LNCaP clone FGC (cell line): ENCODE measurements around the gene MSX1.

ENCODE experiments used
- DNase-seq: peaks from one replicate; pipeline ENCODE4 v3.0.0-alpha.2; 2011; ENCODE audit warnings: low read depth
- H3K4me3 ChIP-seq: 2 replicates; pipeline ENCODE4 v1.5.1; 2011; ENCODE audit warnings: mild to moderate bottlenecking, low read depth, low read length, control low read depth
- CTCF ChIP-seq: IDR thresholded peaks from 2 replicates; pipeline ENCODE4 v1.5.1; 2012; ENCODE audit warnings: mild to moderate bottlenecking; ENCODE audit not compliant: control insufficient read depth, insufficient read depth; ENCODE audit errors: extremely low read depth

Gene MSX1

DNA sequence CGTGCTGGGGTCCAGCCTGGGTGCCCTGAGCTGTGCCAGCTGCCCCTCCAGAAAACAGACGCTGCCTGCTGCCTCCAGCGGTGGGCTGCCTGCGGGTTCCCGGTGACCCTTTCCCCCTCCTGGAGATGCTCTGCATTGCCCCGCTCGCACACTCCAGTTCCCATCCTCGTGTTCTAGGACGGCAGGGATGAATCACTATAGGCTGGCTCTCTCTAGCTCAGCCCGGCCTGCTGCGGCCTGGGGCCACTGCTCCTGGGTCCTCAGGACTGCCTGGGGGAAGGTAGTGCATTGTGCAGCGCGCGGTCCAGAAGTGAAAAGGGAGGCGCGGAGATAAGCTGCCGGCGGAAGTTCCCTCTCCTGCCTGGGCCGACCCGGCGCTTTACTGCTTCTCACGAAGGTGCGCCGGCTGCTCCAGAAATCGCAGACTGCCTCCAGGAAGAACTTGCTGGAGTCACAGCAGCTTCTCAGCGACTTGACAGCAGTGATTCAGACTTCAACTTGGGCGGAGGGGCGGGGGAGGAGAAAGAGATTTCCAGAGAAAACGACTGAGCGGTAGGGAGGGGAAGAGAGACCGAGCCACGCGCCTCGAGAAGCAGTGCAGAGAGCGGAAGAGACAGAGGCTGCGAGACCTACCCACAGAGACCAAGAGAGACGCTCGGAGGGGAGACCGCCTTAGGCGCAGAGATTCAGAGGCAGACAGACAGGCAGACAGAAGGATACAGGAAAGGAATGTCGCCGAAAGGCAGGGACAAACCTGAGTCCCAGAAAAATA, 6.7 kb upstream of the MSX1 start:
- TF ChIP-seq CTCF: no peak
- DNase-seq: no peak
- H3K4me3 ChIP-seq: no peak overlapping the region

DNA sequence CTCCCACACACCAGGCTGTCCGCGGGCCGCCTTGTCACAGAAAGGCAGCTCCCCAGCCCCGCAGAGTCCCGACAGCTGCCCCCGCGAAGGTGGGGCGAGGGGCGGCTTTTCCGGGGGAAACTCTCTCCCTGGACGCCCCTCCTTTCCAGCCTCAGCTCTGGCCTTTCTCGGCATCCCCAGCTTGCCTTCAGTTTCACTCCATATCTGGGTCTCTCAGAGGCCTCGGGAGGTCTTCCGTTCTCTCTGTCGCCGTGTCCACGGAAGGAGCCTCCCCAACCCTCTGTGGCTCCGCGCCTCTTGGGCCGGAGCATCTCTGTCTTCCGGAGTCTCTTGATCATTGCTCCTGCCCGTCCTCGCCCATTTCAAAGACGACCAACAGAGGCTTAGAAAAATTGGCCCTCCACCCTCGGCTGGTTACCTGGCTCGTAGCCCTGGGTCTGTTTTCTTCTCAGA, 6.1 kb upstream of the MSX1 start:
- H3K4me3 ChIP-seq: no peak overlapping the region
- TF ChIP-seq CTCF: no peak
- DNase-seq: no peak

- TF ChIP-seq CTCF: no peak
- no peak for DNase-seq
- H3K4me3 ChIP-seq: no peak overlapping the region
Observed at GRCh38 chr4:4853921-4854648, 5.4 kb upstream of the MSX1 start.

GRCh38 chr4:4854649-4855295, 4.7 kb upstream of the MSX1 start:
- no peak for DNase-seq
- no peak overlapping the region for H3K4me3 ChIP-seq
- TF ChIP-seq CTCF: no peak

DNA sequence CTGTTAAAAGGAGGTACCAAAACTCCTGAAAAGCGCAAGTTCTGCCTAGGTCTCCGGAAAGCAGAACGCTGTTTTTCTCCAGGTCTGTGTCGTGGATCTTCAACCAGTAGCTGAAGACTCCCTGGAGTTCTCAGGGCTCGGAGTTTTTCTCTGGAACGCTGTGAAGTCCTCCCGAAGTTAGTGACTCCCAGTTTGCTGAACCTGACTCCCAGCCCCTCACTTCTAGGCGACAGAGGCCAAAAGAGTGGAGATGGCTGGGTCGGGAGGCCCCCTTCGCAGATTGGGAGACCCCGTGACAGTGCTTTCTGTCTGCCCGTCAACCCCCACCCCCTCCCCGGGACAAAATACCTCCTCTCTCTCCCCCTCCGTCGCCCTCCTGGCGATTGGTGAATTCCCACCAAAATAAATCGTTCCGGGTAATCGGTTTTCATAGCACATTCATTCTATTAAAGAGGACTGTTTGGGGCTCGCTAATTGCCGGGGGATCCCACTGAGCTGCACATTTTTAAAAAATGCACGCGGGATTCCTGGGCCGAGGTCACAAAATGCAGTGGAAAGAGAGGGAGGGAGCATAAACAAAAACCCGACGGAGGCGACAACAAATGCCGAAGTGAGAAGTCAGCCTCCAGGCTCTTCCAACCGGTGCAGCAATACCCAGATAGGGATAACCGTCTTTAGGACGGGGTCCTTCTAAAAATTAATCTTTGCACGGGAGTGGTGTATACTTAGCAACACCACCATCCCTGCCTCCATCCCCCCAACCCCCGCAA, 4.0 kb upstream of the MSX1 start:
- no peak for DNase-seq
- no peak overlapping the region for H3K4me3 ChIP-seq
- TF ChIP-seq CTCF: no peak
